ENCODE data around the gene MSN. TPM values are rescaled to one million over a fixed set of nuclear protein-coding genes. Genes with fewer than 3 reads are reported as not detected.

MSN gene
- polyA plus RNA-seq, 1 donor from 2014 or later = 2.3 TPM

DNA sequence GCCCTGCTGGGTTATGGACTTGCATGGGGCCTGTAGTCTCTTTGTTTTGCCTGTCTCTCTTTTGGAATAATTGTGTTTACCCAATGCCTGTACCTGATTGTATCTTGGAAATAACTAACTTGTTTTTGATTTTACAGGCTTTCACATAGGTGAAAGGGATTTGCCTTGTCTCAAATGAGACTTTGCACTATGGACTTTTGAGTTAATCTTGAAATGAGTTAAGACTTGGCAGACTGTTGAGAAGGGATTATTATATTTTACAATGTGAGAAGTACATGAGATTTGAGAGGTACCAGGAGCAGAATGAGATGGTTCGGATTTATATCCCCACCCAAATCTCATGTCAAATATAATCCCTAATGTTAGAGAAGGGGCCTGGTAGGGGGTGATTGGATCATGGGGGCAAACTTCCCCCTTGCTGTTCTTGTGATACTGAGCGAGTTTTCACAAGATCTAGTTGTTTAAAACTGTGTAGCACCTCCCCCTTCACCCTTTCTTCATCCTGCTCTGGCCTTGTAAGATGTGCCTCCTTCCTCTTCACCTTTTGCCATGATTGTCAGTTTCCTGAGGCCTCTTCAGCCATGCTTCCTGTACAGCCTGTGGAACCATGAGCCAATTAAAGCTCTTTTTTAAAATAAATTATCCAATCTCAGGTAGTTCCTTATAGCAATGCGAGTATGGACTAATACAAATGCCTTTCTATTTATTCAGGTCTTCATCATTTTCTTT is 102.3 kb downstream of the MSN start:
- Histone ChIP-seq H3K4me2 (ENCODE audit: low read length) (no peak overlapping the region), H4K20me1 (ENCODE audit: insufficient read depth) (no peaks in the 10 kb centered on the region), H3K9ac (ENCODE audit: low read length) (no peak overlapping the region), H3K27me3 (ENCODE audit: insufficient read depth, low read depth, low read length) (no peaks in the 10 kb centered on the region), H3K36me3 (ENCODE audit: insufficient read depth, low read length) (no peaks in the 10 kb centered on the region), H3K9me3 (ENCODE audit: low read length) (no peaks in the 10 kb centered on the region), H3K9me2 (ENCODE audit: insufficient read depth, low read length) (no peaks in the 10 kb centered on the region), H3F3A (ENCODE audit: insufficient read depth, low read length, poor library complexity, severe bottlenecking) (no peaks in the 10 kb centered on the region), H3K4me3 (ENCODE audit: low read length) (no peak overlapping the region), H3K27ac (ENCODE audit: low read length) (no peak overlapping the region), H2AFZ (ENCODE audit: low read depth, low read length) (no peak overlapping the region), H3K79me2 (replicated peaks; ENCODE audit: insufficient read depth, low read length) (no peaks in the 10 kb centered on the region)
- no peak for TF ChIP-seq POLR2AphosphoS5 (IDR thresholded peaks at IDR 0.05)
- no peak for TF ChIP-seq EZH2 (IDR thresholded peaks at IDR 0.05; ENCODE audit: borderline replicate concordance, insufficient read depth, low read length, poor library complexity, severe bottlenecking)
- TF ChIP-seq EP300 (conservative IDR thresholded peaks at IDR 0.05; ENCODE audit: poor library complexity, severe bottlenecking) = no peak
- TF ChIP-seq RAD21 (conservative IDR thresholded peaks at IDR 0.05) = no peak
- TF ChIP-seq MXI1 (conservative IDR thresholded peaks at IDR 0.05; ENCODE audit: poor library complexity, severe bottlenecking) = no peak
- no peak for TF ChIP-seq CTCF (IDR thresholded peaks at IDR 0.05; ENCODE audit: poor library complexity, severe bottlenecking)
- no peak for TF ChIP-seq REST (IDR thresholded peaks at IDR 0.05; ENCODE audit: borderline replicate concordance)
- TF ChIP-seq TAF1 (IDR thresholded peaks at IDR 0.05; ENCODE audit: low read depth) = no peak
- TF ChIP-seq SMC3 (conservative IDR thresholded peaks at IDR 0.05; ENCODE audit: poor library complexity) = no peak

GRCh38 chrX:65772842-65773241 is 105.4 kb downstream of the MSN start:
- H3K9me2 ChIP-seq (ENCODE audit: insufficient read depth, low read length) = no peaks in the 10 kb centered on the region
- H3K9me3 ChIP-seq (ENCODE audit: low read length) = no peaks in the 10 kb centered on the region
- H3K27me3 ChIP-seq (ENCODE audit: insufficient read depth, low read depth, low read length) = no peaks in the 10 kb centered on the region
- H3K4me2 ChIP-seq (ENCODE audit: low read length) = no peak overlapping the region
- no peaks in the 10 kb centered on the region for H3K79me2 ChIP-seq (replicated peaks; ENCODE audit: insufficient read depth, low read length)
- H2AFZ ChIP-seq (ENCODE audit: low read depth, low read length) = no peak overlapping the region
- no peaks in the 10 kb centered on the region for H3F3A ChIP-seq (ENCODE audit: insufficient read depth, low read length, poor library complexity, severe bottlenecking)
- no peak overlapping the region for H3K27ac ChIP-seq (ENCODE audit: low read length)
- no peaks in the 10 kb centered on the region for H3K36me3 ChIP-seq (ENCODE audit: insufficient read depth, low read length)
- no peak overlapping the region for H3K4me3 ChIP-seq (ENCODE audit: low read length)
- TF ChIP-seq MXI1 (conservative IDR thresholded peaks at IDR 0.05; ENCODE audit: poor library complexity, severe bottlenecking) (no peak), RAD21 (conservative IDR thresholded peaks at IDR 0.05) (no peak), TAF1 (IDR thresholded peaks at IDR 0.05; ENCODE audit: low read depth) (no peak)
- no peak overlapping the region for H3K9ac ChIP-seq (ENCODE audit: low read length)
- H4K20me1 ChIP-seq (ENCODE audit: insufficient read depth) = no peaks in the 10 kb centered on the region
